Keratinocyte (primary cell): ENCODE results near the gene PPM1D. TPM values are rescaled to one million over a fixed set of nuclear protein-coding genes. Genes with fewer than 3 reads are reported as not detected.

Experiments
- DNase-seq: peaks from one replicate; pipeline ENCODE4 v3.0.0-alpha.2; 2011; ENCODE audit warnings: low read depth, missing footprints, low spot score
- FAIRE-seq: peaks from 2 replicates; lab custom pipeline; 2011; peaks lifted over from hg19 to GRCh38; lab: Jason Lieb, UNC
- H2AFZ ChIP-seq: 2 replicates; pipeline ENCODE4 v1.6.0; 2012; ENCODE audit warnings: low read length, control low read depth, inconsistent platforms; ENCODE audit not compliant: control insufficient read depth
- H3K27ac ChIP-seq: 2 replicates; pipeline ENCODE4 v1.5.1; 2011; ENCODE audit warnings: low read length; ENCODE audit not compliant: control insufficient read depth, insufficient read depth
- H3K27me3 ChIP-seq: 3 replicates; pipeline ENCODE4 v1.6.0; 2011; ENCODE audit warnings: low read length; ENCODE audit not compliant: control insufficient read depth, insufficient read depth; ENCODE audit errors: extremely low read depth
- H3K36me3 ChIP-seq, 2 experiments: 2 replicates in 1 of 2; 3 replicates in 1 of 2; pipeline ENCODE4 v1.5.1; 2011; ENCODE audit warnings: low read length in 2 of 2, mild to moderate bottlenecking in 1 of 2; ENCODE audit not compliant: control insufficient read depth in 2 of 2, insufficient read depth in 2 of 2; ENCODE audit errors: extremely low read depth in 1 of 2
- H3K4me1 ChIP-seq: 3 replicates; pipeline ENCODE4 v1.5.1; 2011; ENCODE audit warnings: low read length; ENCODE audit not compliant: control insufficient read depth, insufficient read depth; ENCODE audit errors: extremely low read depth
- H3K4me2 ChIP-seq: 3 replicates; pipeline ENCODE4 v1.6.0; 2011; ENCODE audit warnings: low read depth, low read length; ENCODE audit not compliant: control insufficient read depth, insufficient read depth; ENCODE audit errors: extremely low read depth
- H3K4me3 ChIP-seq, 3 experiments: fragments of 200-600 bp in 1 of 3; sonication (generic) in 1 of 3; 2 replicates in 2 of 3; 3 replicates in 1 of 3; pipeline ENCODE4 v1.5.1; 2011 to 2016; ENCODE audit warnings: low read length in 3 of 3, mild to moderate bottlenecking in 3 of 3, control low read depth in 2 of 3, inconsistent platforms in 1 of 3, low read depth in 1 of 3, mixed read lengths in 1 of 3, mixed run types in 1 of 3, moderate library complexity in 1 of 3; ENCODE audit not compliant: control insufficient read depth in 2 of 3, insufficient read depth in 2 of 3; ENCODE audit errors: extremely low read depth in 1 of 3
- H3K79me2 ChIP-seq: 2 replicates; pipeline ENCODE4 v1.6.0; 2012; ENCODE audit warnings: low read length; ENCODE audit not compliant: control insufficient read depth, insufficient read depth
- H3K9ac ChIP-seq: 3 replicates; pipeline ENCODE4 v1.6.0; 2011; ENCODE audit warnings: low read length; ENCODE audit not compliant: control insufficient read depth, insufficient read depth; ENCODE audit errors: extremely low read depth
- H3K9me1 ChIP-seq: 3 replicates; pipeline ENCODE4 v1.6.0; 2011; ENCODE audit warnings: low read length; ENCODE audit not compliant: control insufficient read depth, insufficient read depth; ENCODE audit errors: extremely low read depth
- H3K9me3 ChIP-seq: 2 replicates; pipeline ENCODE4 v1.5.1; 2012; ENCODE audit warnings: low read depth, low read length; ENCODE audit not compliant: control insufficient read depth
- H4K20me1 ChIP-seq: 3 replicates; pipeline ENCODE4 v1.6.0; 2011; ENCODE audit warnings: low read length; ENCODE audit not compliant: control insufficient read depth, insufficient read depth; ENCODE audit errors: extremely low read depth
- CTCF ChIP-seq, 3 experiments: IDR thresholded peaks in 1 of 3; conservative IDR thresholded peaks in 1 of 3; optimal IDR thresholded peaks in 1 of 3; 2 replicates in 2 of 3; 3 replicates in 1 of 3; pipeline versions ENCODE3 to v1.5.1; 2011; ENCODE audit warnings: low read length in 3 of 3, mild to moderate bottlenecking in 3 of 3, moderate library complexity in 2 of 3, control low read depth in 1 of 3, inconsistent platforms in 1 of 3; ENCODE audit not compliant: insufficient read depth in 2 of 3; ENCODE audit errors: extremely low read depth in 1 of 3
- EZH2 ChIP-seq: IDR thresholded peaks from one replicate; pipeline ENCODE4 v1.6.1; 2012; ENCODE audit warnings: inconsistent platforms, mild to moderate bottlenecking, low read length, moderate library complexity
- dilution Hi-C: fragments of 300-500 bp; cut with MboI; formaldehyde crosslinking; loops from one replicate; pipeline ENCODE4 v1.7.0; 2020; ENCODE audit warnings: low sequenced_read_pairs; ENCODE audit not compliant: extremely low pct_ligation_motif_present
- polyA plus RNA-seq, 5 experiments: library from polyadenylated mRNA; depleted of rRNA in 3 of 5; stranded (reverse) in 3 of 5; stranded (forward) in 1 of 5; unstranded in 1 of 5; fragments of >200 nt; gene quantifications; 1 replicate in 1 of 5; 2 replicates in 3 of 5; 3 replicates in 1 of 5; pipeline versions ENCODE4 v1.2.1 to v1.2.3, GENCODE V29; 2011 to 2012; ENCODE audit warnings: missing spikeins in 2 of 5, low read depth in 1 of 5, low replicate concordance in 1 of 5

Gene PPM1D
- polyA plus RNA-seq, 1 donor (not counting 4 experiments of a cell fraction or from before 2014, with no cell fraction given), result 2.9 TPM

GRCh38 chr17:60628252-60628889 is 28.4 kb downstream of the PPM1D start:
- Histone ChIP-seq H2AFZ (no peak overlapping the region), H3K9me1 (no peaks in the 10 kb centered on the region), H4K20me1 (no peaks in the 10 kb centered on the region), H3K9me3 (no peaks in the 10 kb centered on the region), H3K4me3 (no peak overlapping the region), H3K4me2 (no peak overlapping the region), H3K27me3 (no peaks in the 10 kb centered on the region), H3K79me2 (no peaks in the 10 kb centered on the region), H3K36me3 (no peaks in the 10 kb centered on the region), H3K9ac (no peak overlapping the region), H3K27ac (no peak overlapping the region), H3K4me1 (no peaks in the 10 kb centered on the region)
- TF ChIP-seq EZH2 (no peak), CTCF (optimal IDR thresholded peaks at IDR 0.05 in 1 of 3, IDR thresholded peaks at IDR 0.05 in 1 of 3, conservative IDR thresholded peaks at IDR 0.05 in 1 of 3; ENCODE audit: extremely low read depth in 1 of 3, insufficient read depth in 2 of 3, low read length in 3 of 3) (no peak)
- DNase-seq (no peak), FAIRE-seq (no peak)
- dilution Hi-C loops, result no loop called here

DNA sequence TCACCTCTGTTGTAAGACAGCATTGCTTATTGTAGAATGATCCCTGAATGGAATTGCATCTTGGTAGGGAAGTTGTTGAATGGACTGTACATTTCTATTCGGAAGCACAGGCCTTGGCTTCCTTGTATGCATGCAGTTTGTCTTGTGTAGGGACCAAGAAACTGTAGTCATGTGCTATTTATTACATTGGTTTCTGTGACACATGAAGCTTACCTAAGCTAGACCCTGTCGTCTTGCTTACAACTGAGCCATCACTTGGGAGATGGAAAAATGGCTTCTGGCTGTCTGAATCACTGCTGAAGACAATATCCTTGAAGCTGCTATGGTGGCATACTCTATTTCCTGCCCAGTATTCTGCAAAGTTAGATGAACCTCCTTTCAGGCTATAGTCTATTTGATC is 29.1 kb downstream of the PPM1D start:
- Histone ChIP-seq H3K9me1 (no peaks in the 10 kb centered on the region), H3K79me2 (no peaks in the 10 kb centered on the region), H3K9ac (no peak overlapping the region), H2AFZ (no peak overlapping the region), H4K20me1 (no peaks in the 10 kb centered on the region), H3K36me3 (no peaks in the 10 kb centered on the region), H3K9me3 (no peaks in the 10 kb centered on the region), H3K4me2 (no peak overlapping the region), H3K27me3 (no peaks in the 10 kb centered on the region), H3K4me1 (no peaks in the 10 kb centered on the region), H3K4me3 (no peak overlapping the region), H3K27ac (no peak overlapping the region)
- no peak for FAIRE-seq
- dilution Hi-C loops, result no loop called here
- no peak for DNase-seq
- TF ChIP-seq EZH2 (no peak), CTCF (optimal IDR thresholded peaks at IDR 0.05 in 1 of 3, IDR thresholded peaks at IDR 0.05 in 1 of 3, conservative IDR thresholded peaks at IDR 0.05 in 1 of 3; ENCODE audit: extremely low read depth in 1 of 3, insufficient read depth in 2 of 3, low read length in 3 of 3) (no peak)
